ENCODE results near the gene BCKDHA.

GRCh38 chr19:41427647-41428480 is 30.2 kb downstream of the BCKDHA start:
- no peak for TF ChIP-seq CTCF (IDR thresholded peaks at IDR 0.05; ENCODE audit: low read length)
- TF ChIP-seq EZH2 (optimal IDR thresholded peaks at IDR 0.05; ENCODE audit: low read depth, low read length), result no peak
- no peak for TF ChIP-seq EZH2phosphoT487 (IDR thresholded peaks at IDR 0.05; ENCODE audit: low read length)

All from MM.1S (cell line).